HepG2 (cell line): ENCODE data around the gene GNAI2. TPM values are rescaled to one million over a fixed set of nuclear protein-coding genes. Genes with fewer than 3 reads are reported as not detected.

ENCODE experiments used
- DMAP1 ChIP-seq: IDR thresholded peaks from 2 replicates; pipeline ENCODE4 v1.6.1; 2016
- GABPA ChIP-seq, 2 experiments: IDR thresholded peaks; 2 replicates each; pipeline ENCODE4 v1.6.1; 2011 to 2016; ENCODE audit warnings: low read depth in 2 of 2, low read length in 1 of 2, missing biosample characterization in 1 of 2, missing genetic modification characterization in 1 of 2
- KDM6A ChIP-seq: IDR thresholded peaks from 2 replicates; pipeline ENCODE4 v1.6.1; 2016; ENCODE audit warnings: low read depth
- MBD4 ChIP-seq: IDR thresholded peaks from 2 replicates; pipeline ENCODE4 v1.6.1; 2012; ENCODE audit warnings: low read length, inconsistent platforms, borderline replicate concordance
- RBM22 ChIP-seq: fragments of 200-400 bp; formaldehyde crosslinking; optimal IDR thresholded peaks from 2 replicates; pipeline ENCODE3; 2017; ENCODE audit warnings: mild to moderate bottlenecking, low read length, moderate library complexity
- RXRB ChIP-seq: IDR thresholded peaks from 2 replicates; pipeline ENCODE4 v1.6.1; 2016; ENCODE audit warnings: borderline replicate concordance, missing genetic modification reagents, missing compliant biosample characterization
- SAFB2 ChIP-seq: sonication (generic); formaldehyde crosslinking; IDR thresholded peaks from 2 replicates; pipeline ENCODE4 v1.5.1; 2020; ENCODE audit warnings: missing genetic modification reagents, low read depth, mild to moderate bottlenecking, borderline replicate concordance
- U2AF2 ChIP-seq: fragments of 200-400 bp; formaldehyde crosslinking; IDR thresholded peaks from 2 replicates; pipeline ENCODE4 v1.6.1; 2017; ENCODE audit warnings: low read depth, mild to moderate bottlenecking, low read length
- YY1 ChIP-seq: IDR thresholded peaks from 2 replicates; pipeline ENCODE4 v1.6.1; 2011; ENCODE audit warnings: low read length, low read depth, moderate library complexity, mild to moderate bottlenecking; ENCODE audit not compliant: insufficient read depth, insufficient replicate concordance
- ZBTB1 ChIP-seq: sonication (generic); formaldehyde crosslinking; IDR thresholded peaks from 2 replicates; pipeline ENCODE4 v1.4.0; 2020; ENCODE audit warnings: missing genetic modification reagents, borderline replicate concordance
- ZBTB10 ChIP-seq: sonication (generic); formaldehyde crosslinking; IDR thresholded peaks from 2 replicates; pipeline ENCODE4 v1.4.0; 2020; ENCODE audit warnings: missing genetic modification reagents, borderline replicate concordance
- ZBTB26 ChIP-seq: IDR thresholded peaks from 2 replicates; pipeline ENCODE4 v1.6.1; 2016; ENCODE audit warnings: missing compliant biosample characterization, missing genetic modification reagents, borderline replicate concordance
- ZNF407 ChIP-seq: sonication (generic); formaldehyde crosslinking; IDR thresholded peaks from one replicate; pipeline ENCODE4 v1.5.1; 2020; ENCODE audit warnings: mild to moderate bottlenecking, missing genetic modification reagents; ENCODE audit errors: not compliant biosample characterization
- ZNF563 ChIP-seq: sonication (generic); formaldehyde crosslinking; IDR thresholded peaks from 2 replicates; pipeline ENCODE4 v1.8.0; 2022; ENCODE audit warnings: mild to moderate bottlenecking, moderate library complexity, missing genetic modification reagents
- ZNF672 ChIP-seq: sonication (generic); formaldehyde crosslinking; IDR thresholded peaks from 2 replicates; pipeline ENCODE4 v1.8.1; 2022; ENCODE audit warnings: missing genetic modification reagents
- polyA plus RNA-seq, 8 experiments: library from polyadenylated mRNA; depleted of rRNA in 3 of 8; stranded (reverse) in 7 of 8; unstranded in 1 of 8; fragments of >200 nt; fragmentation: Illumina TruSeq in 4 of 8; extraction: Trizol in 4 of 8; gene quantifications; 2 replicates each; pipeline versions ENCODE4 v1.2.1 to v1.2.3, GENCODE V29; 2011 to 2016; ENCODE audit warnings: low read depth in 4 of 8, missing spikeins in 1 of 8, mixed read lengths in 1 of 8; ENCODE audit not compliant: insufficient read depth in 1 of 8
- total RNA-seq, 5 experiments: library from RNA; depleted of rRNA; stranded (reverse); fragments of >200 nt; fragmentation: Illumina TruSeq; extraction: Trizol; gene quantifications; 2 replicates each; pipeline ENCODE4 v1.2.3, GENCODE V29; 2016; ENCODE audit warnings: low read depth in 1 of 5
- TF ChIP-seq, protein P1 (sequence below): sonication (generic); formaldehyde crosslinking; IDR thresholded peaks from 2 replicates; pipeline ENCODE4 v1.8.1; 2023; ENCODE audit warnings: missing genetic modification reagents, inconsistent platforms, borderline replicate concordance

GNAI2 gene
- total and polyA plus RNA-seq, 2 of the 13 experiments (the other 11 are each of a cell fraction or from before 2014, with no cell fraction given) = 51.1 to 66.2 TPM

GRCh38 chr3:50260942-50261441 is 25.0 kb downstream of the GNAI2 start (continued):
- TF ChIP-seq, protein P1, sequence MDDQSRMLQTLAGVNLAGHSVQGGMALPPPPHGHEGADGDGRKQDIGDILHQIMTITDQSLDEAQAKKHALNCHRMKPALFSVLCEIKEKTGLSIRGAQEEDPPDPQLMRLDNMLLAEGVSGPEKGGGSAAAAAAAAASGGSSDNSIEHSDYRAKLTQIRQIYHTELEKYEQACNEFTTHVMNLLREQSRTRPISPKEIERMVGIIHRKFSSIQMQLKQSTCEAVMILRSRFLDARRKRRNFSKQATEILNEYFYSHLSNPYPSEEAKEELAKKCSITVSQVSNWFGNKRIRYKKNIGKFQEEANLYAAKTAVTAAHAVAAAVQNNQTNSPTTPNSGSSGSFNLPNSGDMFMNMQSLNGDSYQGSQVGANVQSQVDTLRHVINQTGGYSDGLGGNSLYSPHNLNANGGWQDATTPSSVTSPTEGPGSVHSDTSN (CRISPR knock-in tag) = no peak
- TF ChIP-seq ZBTB10 (peak; percentile 83; the same call in 1 of the 2 replicates), SAFB2 (CRISPR knock-in tag) (no peak), ZNF672 (no peak), MBD4 (no peak), ZBTB1 (no peak), RBM22 (peak; percentile 78), RXRB (CRISPR knock-in tag) (no peak), YY1 (no peak), GABPA (IDR thresholded peaks at IDR 0.05; ENCODE audit: low read depth, low read length) (no peak), GABPA (CRISPR knock-in tag; IDR thresholded peaks at IDR 0.05; ENCODE audit: low read depth) (0 out of 2 replicates have a peak, but pooled peaks have one; percentile 7), DMAP1 (CRISPR knock-in tag) (no peak), ZNF563 (CRISPR knock-in tag) (no peak), ZNF407 (CRISPR knock-in tag) (no peak), ZBTB26 (CRISPR knock-in tag) (no peak), U2AF2 (no peak), KDM6A (0 out of 2 replicates have a peak, but pooled peaks have one; percentile 5)
